GM19452 (cell line): ENCODE results near the gene LRRC74B.
"Not testable (repeated sequence)": the region's sequence is repeated elsewhere in the genome, so short reads cannot be mapped to it uniquely, and the experiment has no call there.

Experiments used
- ATAC-seq: cut with Tn5 transposase; IDR thresholded peaks from one replicate; pipeline ENCODE4 v1.9.1; 2021; ENCODE audit not compliant: unreplicated experiment

The LRRC74B gene

DNA sequence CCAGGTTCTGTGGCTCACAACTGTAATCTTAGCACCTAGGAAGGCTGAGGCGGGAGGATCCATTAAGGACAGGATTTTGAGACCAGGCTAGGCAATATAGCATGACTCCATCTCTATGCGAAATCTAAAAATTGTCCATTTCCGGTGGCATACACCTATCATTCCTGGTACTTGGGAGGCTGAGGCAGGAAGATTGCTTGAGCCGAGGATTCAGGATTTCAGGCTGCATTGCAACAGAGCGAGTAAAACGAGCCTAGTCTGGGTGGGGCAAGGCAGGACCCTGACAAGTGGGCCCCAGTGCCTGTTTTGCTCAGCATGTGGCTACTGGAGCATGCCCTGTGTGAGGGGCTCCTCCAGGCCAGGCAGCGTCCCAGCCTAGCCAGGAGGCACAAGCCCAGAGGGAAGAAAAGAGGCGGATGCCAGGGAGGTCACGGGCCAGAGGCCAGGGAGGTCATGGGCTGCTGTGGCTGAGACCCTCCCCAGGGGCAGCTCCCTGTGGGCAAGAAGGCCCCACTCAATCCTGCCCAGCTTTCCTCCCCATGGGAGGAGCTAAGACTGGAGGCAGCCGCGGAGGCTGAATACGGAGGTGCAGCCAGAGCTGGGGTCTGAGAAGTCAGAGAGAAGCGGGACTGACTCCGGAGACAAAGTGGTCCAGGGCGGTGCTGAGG, 8.4 kb downstream of the LRRC74B start:
- no peak for ATAC-seq

DNA sequence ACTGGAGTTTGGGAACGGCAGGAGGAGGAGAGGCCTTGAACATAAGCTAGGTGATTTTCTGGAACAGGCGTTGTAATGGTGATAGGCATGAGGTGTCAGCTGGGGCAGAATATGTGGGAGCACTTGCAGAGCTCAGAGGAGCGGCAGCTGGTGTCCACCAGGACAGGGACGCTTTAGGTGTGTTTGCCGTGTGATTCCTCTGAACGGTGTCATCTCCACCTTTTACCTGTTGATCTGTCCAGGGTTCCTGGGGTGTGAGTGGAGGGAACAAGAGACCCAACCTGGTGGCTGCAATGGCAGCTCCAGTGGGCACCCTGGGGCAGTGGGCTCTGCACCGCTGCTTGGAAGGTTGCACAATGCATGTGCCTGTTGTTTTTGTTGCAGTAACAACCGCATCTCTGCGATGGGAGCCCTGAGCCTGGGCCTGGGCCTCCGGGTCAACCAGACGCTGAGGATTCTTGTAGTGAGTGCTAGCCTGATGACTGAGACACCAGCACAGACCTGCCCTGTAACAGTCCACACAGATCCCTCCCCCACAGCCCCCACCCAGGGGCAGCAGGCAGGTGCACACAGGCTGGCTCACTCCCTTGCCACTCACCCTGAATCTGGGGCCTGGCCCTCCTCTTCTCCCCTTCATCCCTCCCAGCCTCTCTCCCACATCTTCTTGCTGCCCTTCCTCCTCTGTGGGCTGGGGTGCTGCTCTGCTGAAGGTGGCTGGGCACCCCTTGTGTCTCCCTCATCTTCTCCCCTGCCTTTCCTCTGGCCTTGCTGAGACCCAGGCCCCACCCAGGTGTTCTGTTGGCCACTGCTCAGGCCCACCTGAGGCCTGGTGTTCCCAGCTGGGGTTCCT, 9.2 kb downstream of the LRRC74B start:
- no peak for ATAC-seq

DNA sequence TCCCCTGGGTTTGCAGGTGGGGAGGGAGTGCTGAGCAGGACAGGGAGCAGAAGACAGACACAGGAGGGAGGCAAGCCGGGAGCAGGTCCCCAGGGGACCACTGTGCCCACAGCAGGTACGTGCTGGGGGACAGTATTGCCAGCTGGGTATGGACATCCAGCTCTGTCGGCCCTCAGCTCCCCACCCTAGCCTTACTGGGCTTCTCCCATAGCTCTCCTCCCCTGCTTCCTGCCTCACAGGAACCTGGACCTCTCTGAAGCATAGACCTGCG, 9.8 kb downstream of the LRRC74B start:
- no peak for ATAC-seq

DNA sequence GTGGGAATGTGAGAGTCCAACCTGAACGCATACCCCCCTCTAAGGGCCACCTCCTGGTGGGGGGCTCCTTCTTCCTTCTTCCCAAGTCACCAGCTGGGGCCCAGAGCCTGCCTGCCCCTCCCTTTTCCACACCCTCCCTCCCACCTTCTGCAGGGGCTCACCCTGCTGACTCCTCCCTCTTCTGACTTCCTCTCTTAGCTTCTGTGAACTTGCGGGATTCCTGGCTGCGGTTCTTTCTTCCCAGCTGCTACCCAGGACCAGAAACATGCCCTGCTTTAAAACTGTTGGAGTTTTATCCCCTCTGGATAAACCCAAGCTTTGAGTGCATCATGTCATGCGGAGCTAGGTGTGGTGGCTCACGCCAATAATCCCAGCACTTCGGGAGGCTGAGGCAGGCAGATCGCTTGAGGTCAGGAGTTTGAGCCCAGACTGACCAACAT, 10.2 kb downstream of the LRRC74B start:
- ATAC-seq = no peak

DNA sequence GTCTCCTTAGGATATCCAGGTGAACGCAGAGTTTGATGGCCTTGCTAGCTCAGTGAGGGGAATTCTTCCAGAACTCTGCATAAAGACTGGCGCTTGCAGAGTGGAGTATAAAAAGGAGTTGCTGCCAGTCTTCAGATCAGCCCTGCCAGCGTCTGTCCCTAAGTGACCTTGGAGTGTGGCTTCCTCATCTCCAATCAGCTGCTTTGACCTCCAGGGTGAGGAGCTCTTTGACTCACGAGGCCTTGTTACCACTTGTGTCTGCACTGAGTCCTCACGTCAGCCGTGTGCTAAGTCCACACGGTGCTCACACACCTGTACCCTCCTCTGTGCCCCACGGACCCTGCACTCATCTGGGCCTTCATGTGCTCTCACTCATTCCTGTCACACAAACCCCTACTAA, 14.6 kb downstream of the LRRC74B start:
- not testable (repeated sequence) for ATAC-seq

DNA sequence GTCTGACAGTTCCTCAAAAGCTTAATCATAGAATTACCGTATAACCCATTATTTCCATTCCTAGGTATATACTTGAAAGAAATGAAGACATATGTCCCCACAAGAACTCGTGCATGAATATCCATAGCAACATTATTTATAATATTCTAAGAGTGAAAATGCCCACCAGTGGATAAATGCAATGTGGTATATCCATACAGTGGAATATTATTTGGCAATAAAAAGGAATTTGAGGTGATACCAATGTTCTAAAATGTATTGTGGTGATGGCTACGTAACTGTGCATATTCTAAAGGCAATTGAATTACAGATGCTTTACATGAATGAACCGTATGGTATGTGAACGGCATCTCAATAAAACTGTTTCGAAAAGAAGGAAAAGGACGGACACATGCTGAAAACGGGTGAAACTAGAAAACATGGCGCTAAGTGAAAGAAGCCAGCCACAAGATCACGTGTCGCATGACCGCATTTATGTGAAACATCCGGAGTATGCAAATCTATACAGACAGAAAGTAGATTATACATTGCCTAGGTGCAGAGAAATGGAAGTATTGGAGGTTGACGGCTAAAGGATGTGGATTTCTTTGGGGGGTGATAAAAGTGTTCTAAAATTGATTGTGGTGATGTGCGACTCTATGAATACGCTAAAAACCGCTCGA, 16.0 kb downstream of the LRRC74B start:
- ATAC-seq = not testable (repeated sequence)

DNA sequence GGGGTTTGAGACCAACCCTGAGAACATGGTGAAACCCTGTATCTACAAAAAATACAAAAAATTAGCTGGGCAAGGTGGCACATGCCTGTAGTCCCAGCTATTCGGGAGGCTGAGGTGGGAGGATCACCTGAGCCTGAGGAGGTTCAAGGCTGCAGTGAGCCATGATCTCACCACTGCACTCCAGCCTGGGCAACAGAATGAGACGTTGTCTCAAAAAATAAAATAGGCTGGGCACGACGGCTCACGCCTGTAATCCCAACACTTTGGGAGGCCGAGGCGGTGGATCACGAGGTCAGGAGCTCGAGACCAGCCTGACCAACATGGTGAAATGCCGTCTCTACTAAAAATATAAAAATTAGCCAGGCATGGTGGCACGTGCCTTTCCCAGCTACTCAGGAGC, 18.7 kb downstream of the LRRC74B start:
- ATAC-seq = not testable (repeated sequence)

DNA sequence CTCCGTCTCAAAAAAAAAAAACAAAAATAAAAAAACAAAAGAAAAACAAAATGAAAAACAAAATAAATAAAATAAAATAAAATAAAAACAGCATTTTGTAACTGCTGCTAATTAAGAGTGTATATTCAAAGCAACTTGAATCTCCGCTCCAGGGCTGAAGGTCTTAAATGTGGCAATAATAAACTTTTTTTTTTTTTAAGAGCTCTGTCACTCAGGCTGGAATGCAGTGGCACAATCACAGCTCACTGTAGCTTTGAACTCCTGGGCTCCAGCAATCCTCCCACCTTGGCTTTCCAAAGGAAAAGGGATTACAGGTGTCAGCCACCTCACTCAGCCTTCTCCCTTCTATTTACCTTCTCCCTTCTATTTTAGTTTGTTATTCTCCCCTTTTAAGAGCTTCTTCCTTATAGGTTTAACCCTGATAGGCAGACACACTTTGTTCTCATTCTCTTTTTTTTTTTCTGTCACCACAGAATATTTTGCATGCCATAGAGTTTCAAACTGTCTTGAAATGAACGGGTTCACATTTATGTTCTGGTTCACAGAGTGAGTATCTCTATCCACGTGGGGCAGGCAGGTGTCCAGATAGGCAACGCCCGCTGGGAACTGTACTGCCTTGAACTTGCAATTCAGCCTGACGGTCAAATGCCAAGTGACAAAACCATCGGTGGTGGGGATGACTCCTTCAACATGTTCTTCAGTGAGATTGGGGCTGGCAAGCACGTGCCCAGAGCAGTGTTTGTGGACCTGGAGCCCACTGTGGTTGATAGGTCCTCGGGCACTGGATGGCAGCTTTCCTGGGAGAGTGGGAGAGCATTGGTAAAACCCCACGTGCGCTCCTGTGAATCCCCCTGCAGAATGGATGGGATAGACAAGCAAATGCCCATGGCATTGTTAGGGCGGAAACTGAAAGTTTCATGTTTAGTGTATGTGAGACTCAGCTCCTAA, 19.4 kb downstream of the LRRC74B start:
- ATAC-seq = no peak

DNA sequence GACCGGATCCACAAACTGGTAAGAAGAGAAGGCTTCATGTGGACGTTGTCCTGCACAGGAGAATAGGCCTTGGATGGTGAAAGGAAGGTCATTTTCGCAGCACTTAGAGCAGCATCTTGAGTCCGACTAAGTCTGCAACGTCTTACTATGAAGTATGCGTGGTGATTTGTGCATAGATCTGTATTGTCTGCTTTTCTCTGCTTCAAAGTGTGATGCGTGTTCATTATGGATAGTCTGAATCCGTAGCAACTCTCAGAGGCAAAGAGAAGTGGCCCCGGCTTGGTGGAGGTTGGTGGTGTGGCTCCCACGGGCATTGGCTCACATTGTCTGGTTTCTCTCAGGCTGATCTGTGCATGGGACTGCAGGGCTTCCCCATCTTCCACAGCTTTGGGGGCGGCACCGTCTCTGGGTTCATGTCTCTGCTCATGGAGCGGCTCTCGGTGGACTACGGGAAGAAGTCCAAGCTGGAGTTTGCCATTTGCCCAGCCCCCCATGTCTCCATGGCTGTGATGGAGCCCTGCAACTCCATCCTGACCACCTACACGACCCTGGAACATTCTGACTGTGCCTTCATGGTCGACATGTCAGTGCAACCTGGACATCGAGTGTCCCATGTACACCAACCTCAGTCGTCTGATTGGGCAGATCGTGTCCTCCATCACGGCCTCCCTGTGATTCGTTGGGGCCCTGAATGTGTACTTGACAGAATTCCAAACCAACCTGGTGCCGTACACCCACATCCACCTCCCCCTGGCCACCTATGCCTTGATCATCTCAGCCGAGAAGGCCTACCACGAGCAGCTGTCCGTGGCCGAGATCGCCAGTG, 21.5 kb downstream of the LRRC74B start:
- ATAC-seq = no peak

DNA sequence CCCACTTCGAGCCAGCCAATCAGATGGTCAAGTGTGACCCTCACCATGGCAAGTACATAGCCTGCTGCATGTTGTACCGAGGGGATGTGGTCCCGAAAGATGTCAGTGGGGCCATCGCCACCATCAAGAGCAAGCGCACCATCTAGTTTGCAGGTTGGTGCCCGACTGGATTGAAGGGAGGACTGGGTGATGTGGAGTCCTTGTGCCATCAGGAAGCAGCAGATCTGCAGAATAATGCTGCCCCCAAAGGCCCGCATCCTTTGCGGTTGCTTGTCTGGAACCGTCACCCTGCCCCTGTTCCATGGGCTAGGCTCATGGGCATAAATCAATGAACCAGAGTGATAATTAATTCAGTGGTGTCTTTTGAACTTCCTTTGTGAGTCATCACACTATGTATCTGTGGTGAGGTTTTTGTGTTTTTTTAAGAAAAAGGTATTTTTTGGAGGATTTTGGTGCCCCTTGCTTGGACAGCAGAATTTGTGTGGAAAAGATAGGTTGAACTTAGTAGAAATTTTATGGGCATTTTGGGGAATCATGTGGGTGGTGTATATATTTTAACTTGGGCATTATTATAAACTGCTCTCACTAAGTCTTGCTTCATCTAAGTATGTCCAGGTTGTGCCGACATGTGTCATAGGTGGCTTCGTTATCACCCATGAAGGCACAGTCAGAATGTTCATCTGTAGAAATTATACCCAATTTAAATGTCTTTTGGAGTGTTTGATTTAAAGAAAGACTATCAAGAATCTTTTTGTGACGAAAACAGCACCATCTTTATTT, 22.3 kb downstream of the LRRC74B start:
- no peak for ATAC-seq

DNA sequence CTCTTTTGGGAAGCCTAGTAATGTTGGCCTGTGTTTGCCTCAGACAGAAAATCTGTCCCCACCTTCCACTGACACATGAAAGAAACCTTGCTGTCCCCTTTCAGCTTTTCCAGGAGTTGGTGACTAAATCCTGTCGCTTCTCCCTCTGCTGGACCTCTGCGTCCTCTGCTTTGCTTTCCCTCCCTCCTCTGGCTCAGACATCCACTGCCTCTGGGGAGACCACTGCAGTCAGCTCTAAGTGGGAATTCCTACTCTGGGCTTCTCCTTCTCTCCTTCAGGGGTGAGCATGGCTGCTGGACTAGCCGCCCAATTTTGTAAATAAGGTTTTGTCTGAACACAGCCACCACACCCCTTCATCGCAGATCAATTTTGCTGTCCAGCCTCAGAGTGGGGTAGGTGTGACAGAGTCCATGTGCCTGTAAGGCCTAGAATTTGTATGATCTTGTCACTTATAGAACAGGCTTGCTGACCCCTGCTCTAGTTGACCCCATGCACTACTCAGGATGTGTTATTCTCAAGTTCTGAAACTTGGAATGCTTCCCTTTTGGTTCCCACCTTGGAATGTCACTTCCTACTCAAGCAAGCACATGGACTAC, 23.0 kb downstream of the LRRC74B start:
- ATAC-seq = no peak

DNA sequence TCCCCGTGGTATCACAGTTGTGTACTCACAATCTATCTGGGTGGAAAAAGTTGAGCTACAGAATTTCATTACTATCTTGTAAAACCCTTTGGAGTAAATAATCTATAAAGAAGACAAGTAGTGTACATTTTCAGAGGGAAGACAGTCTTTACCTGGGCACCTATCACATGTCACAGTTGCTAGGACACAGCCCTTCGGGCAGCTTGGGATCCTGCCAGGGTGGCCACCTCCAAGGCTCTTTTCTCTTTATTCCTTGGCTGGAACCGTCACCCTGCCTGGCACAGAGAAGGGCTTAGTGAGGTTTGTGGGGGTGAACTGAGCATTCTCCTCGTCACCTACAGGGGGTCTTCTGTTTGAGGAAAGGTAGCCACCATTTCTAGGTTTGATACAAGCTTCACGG, 23.6 kb downstream of the LRRC74B start:
- ATAC-seq = no peak

DNA sequence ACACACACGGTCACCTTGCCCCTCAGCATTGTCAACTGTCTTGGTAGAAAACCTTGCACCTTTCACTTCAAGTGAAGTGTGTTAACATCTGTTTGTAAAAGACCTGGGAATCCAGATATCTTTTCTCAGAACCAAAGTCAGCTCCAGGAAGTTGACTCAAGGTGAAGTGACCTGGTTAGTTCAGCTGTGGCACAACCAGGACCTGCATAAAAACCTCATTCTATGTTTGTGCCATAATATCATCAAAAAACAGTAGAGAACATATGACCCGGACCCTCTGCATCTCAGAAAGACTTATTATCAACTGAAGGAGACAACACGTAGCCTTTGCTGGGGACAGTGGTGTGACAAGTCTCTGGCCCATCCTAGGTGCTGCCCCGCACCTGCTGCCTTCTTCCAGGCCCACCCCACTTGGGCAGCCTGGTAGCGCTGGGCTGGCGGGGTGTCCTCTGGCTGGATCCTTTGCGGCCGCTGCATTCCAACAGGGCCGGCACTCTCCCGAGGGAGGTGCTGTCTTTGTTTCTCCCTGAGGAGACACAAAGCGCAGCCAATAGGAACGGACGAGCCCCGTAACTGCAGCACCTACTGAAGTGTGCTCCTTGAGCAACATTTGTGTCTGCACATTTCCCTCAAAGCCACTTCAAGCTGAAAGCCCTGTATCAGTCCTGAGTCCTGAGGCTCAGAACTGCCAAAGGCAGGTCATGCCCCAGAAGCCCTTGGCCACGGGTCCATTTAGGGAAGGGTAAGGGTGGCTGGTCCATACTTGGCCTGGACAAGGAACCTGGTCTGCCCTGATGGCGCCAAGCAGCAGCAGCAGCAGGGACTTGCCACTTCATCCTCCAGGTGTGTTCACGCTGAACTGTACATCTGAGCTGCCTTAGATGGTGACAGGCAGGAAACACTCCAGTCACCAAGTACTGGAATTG, 25.2 kb downstream of the LRRC74B start:
- no peak for ATAC-seq

DNA sequence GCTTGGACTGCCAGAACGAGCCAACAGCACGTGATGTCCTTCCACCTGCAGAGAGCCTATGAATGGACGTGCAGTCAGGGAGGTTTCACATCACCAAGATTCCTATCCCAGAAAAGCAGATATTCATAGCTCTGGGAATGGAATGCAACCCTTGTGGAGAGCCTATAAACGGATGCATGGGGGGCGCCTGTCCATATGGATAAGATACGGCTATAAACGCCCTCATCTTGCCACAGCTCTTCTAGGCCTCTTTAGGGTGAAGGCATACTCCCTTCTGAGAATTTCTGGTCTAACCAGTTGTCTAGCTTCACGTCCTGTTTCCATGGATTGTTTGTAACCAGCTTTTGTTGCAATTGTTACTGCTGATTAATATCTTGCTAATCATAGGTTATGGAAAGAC, 26.1 kb downstream of the LRRC74B start:
- ATAC-seq = not testable (repeated sequence)

DNA sequence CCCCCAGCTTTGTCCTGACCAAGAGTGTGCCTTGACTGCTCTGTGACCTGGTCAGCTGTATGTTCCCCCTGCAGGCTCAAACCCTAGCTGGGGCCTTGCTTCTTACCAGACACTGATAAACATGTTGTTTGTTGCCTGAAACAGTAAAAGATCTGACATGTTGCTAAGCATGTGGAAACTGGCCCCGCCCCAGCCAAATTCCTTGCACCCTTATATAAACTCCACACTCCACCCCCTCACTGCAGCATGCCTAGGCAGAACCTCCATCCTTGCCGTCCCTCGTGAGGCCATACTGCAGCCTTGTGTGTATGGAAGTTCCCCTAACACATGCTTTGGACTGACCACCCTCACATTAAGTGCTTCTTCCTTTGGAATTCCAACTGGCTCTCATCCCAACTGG, 27.3 kb downstream of the LRRC74B start:
- no peak for ATAC-seq

DNA sequence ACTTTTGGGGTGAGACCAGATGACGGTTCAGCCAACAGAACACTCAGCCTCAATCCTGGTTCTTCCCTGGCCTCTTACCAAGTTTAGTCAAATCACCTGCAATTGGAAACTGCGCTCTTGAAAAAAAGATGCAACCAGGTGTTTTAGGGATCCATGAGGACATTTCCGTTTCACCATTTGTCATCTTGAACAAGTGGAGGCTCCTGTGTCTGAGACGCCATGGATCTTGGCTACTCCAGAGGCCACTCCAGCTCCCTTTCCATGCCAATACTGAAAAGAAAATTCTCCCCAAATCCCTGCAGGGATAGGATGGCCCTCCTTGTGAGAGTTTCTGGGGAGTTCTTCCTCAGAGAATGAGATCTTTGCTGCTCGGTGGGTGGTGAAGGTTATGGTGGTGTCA, 27.7 kb downstream of the LRRC74B start:
- no peak for ATAC-seq

DNA sequence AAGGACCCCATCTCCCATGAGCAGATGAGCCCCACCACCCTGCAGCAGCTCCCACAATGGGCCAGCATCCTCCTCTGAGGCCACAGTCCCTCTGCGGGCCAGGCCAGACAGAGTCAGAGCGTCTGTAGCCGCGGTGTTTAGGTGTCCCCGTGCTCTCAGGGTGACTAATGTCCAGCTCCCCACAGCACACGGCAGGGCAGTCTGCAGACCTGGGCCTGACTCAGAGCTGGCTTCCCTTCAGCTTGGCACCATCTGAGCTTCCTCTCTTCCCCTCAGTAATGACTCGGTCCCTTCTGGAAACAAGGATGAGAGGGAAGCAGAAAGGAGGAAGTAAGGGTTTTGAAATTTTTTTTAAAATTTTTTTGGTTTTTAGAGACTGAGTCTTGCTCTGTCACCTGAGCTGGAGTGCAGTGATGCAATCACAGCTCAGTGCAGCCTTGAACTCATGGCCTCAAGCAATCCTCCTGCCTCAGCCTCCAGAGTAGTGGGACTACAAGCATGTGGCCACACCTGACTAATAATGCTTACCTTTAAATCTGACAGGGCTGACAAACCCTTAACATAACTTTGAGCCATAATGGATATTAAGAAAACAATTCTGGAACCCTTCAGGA, 28.5 kb downstream of the LRRC74B start:
- no peak for ATAC-seq
